Measurements from ENCODE around the gene EMC1.

EMC1 gene

DNA sequence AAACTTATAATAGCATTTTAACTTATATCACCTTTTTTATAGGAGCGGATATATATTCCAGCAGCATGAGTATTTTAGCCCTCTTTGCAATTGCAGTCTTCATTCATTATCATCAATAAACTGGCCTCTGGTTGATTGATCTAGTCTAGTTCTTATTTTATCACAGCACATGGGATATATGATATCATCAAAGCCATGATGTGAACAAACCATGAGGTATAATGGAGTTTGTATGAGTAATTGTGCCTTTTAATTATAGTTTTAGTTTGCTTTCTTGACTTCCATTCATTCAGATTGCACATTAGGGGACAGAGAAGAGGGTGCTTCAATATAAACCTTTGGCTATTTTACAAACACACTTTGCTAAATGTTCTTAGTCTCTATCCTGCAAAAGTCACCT lies 37.7 kb downstream of the EMC1 start:
- DNase-seq: no peak

DNA sequence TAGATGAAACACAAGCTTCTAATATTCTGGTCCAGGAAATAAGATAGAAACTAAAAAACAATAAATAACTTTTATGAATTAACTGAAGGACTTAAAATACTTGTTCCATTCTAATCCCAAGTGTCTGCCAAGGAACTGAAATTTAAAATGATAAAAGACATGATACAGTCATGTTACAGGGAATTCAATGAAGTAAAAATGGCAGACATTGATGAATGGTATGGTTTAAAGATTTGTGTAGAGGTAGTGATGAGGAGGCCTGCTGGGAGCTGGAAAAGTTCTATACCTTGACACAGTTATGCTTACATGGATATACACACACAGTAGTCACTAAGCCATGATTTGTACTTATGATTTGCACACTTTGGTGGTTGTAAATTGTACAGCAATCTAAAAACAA lies 39.2 kb downstream of the EMC1 start:
- no peak for DNase-seq

DNA sequence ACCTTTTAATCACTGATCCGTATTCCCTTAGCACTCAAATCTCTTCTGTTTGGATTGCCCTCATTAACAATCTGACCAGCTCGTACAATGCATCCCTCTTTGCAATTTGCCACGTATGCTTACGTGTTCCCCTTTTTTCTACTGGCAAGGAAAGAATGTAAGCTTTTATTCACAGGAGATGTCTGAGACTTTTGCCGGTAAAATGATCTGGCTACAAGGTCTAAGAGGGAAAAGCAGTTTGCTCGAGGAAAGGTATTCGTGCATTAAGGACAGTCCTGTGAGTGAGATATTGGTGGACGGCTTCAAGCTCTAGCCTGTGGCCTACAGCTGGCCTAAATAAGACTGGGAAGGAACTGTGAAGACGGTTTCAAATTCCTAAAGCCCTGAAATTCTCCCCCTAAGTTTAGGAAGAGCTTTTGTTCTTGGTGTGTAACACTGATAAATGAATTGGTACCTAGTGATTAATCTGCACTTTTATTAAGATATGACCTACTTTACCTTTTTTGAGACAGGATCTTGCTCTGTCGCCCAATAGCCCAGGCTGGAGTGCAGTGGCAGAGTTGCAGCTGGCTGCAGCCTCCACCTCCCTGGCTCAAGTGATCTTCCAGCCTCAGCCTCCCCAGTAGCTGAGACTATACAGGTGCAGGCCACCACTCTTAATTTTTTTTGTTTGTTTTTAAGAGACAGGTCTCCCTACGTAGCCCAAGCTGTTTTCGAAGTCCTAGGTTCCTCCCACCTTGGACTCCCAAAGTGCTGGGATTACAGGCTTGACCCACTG lies 40.4 kb downstream of the EMC1 start:
- DNase-seq: no peak

DNA sequence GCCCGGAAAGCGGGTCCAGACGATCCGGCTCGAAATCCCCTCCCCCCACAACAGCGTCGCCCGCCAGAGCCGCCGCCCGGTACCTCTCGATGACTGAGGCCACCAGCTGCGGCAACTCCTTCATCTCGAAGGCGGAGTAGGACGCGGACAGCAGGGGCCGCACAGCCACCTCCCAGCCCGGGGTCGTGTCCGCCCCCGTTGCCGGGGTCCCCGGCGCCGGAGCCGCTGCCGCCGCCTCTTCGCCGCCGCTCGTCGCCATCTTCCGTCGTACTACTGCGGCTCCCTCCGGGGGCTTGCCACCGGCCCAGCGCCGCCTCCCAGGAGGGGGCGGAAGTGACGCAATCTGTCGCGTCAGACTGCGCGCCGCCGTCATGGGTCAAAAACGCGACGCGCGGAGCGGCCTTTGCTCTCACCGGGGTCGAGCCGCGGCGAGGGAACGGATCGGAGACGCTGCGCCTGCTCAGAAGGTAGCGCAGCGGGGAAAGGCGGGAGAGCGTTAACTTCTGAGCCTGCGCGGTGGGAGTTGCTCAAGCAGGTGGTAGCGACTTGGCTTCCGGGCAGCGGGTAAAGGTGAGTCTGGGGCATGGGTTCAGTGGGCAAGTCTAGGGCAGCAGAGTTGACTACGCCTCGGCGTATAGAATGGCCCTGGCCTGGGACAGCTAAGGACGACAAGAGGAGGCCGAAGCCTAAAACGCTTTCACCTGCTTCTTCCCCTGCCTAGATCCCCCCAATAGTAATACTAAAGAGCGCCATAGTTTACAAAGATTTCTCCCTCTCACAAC lies 41.1 kb downstream of the EMC1 start, which contains the start of gene UBR4:
UBR4 (minus strand) TSS at position 277 of the 782 bp plus-strand sequence; CDS start at position 259, 18 bp downstream.
- DNase-seq: peak; percentile 97

DNA sequence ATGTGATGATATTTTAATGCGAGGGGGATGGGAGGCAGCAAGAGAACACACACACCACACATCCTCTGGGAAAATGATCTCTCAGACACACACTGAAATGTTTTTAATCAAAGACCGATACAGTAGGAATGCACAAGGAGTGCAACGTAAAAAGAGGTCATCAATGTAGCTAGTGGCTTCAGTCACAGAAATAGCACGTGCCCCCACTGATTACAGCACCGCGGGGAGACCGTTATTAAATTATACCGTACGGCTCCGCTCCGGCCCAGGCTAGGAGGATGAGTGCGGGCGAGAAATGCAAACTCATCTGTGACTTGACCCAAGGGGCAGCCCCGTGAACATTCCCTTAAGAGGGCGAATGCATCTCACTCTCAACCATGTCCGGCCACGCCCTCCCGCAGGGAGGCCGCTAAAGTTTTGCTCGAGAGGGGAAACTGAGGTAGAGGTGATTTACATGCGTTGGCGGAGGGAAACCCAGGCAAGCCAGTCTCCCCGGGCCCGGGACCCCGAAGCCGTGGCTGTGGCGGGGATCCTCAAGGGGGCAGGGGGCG lies 41.8 kb downstream of the EMC1 start:
- DNase-seq: no peak

DNA sequence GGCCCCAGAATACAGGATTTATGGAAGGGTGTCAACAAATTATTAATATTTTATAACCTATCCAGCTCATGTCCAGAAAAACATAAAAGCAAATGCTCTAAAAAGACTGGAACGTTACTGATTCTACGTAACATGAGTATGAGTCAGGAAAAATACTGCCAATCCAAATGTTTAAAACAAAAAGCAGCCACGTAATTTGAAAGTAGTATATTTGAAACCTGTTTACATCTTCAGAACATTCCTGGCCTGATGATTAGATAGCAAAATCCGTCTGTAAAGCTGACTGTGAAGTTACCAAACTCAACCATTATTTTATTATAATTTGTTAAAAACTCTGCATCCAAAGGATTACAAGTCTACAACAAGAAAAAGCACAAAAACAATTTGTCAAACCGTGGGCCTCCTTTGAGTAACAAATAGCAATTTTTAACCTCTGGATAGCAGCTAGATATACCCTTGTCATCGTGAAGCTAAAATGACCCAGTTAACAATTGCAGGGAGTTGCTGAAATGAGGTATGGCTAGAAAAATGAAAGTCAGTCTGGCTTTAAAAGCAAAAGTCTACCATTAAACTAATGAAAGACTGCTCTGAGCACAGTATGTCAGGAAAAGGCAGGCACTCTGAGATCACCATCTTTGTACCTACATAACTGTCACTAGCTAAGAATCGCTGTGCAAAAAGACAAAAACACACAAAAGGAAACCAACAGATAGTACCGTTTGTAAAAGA lies 42.5 kb downstream of the EMC1 start:
- DNase-seq: no peak

DNA sequence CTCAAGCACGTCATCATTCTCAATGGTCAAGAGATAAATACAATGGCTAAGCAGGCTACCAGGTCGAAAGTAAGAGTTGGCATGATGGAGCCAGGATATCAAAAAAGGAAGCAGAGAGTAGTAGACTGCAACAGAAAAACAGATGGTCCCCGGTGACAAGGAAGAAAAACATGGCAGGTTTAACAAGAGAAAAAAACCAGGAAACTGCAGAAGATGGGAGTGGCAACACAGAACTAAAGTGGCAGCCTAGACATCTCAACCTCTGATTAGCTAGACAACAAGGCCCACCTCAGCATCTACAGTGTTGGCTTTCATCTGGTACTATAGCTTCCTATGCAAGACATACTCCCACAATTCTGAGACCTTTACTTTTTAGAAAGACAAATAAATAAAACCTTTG lies 44.4 kb downstream of the EMC1 start:
- no peak for DNase-seq

DNA sequence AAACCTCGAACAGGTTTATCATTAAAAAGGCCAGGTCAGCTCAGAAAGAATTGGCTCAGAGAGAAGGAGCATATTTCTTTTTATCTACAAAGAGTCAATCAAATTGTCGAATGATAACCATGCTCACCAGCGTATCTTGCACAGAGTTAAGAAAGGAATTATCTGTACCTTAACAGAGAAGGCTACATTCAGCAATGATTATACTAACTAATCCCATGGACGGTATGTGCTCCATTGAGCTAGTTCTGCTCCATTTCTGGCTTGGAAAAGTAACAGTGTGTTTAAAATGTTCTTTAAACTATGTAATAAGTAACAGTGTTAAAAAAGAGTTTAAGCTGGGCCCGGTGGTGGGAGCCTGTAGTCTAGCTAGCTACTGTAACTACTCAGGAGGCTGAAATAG lies 45.5 kb downstream of the EMC1 start:
- DNase-seq: no peak

DNA sequence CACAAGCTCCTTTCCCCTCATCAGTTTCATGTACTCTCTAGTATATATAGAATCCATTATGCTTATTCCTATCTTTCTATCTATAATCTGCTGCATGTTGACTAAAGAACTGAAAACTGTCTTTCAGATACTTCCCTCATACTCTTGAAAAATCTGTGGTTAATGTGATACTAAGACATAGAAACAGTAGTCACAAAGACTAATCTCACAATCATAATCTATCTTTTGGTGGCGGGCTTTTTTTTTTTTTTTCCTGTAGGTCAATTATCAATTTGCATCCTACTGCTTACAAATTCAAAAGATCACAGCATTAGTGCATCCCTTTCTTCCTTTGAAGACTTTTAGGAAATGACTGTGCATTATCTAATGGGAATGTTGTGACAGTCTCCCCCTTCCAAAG lies 45.9 kb downstream of the EMC1 start:
- no peak for DNase-seq

DNA sequence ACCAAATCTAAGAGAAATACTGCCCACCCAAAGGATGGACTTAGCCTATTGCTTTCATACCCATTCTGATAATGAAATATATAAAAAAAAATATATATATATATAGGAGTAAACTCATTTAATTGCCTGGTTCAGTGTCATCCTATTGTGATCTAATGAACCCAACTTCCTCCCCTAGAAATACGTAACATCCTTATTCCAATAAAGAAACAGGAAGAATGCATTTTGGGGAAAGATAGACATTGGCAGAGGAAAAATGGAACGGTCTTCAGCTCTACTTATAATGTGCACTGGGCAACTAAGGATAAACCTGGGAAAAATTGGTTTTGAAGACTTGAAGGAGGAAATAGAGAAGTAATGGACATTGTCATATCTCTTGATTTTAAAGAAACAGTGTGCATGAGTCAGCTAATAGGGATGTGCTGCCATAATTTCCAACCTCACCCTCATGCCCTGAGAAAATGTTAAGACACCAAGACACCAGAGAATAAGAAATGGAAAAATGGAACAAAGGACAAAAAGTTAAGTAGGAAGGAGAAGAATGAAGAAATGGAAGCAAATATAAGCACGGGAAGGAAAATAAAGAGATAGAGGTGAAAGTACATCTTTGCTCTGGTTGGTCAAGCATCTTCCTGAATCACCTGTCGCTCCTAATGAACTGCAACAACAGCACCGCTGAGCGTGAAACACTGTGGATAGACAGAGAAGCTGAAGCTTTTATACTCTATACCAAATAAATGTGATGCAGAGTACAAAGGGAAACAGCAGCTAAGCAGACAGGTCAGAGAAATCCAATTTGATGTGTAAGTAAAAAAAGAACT lies 46.7 kb downstream of the EMC1 start:
- DNase-seq: no peak

DNA sequence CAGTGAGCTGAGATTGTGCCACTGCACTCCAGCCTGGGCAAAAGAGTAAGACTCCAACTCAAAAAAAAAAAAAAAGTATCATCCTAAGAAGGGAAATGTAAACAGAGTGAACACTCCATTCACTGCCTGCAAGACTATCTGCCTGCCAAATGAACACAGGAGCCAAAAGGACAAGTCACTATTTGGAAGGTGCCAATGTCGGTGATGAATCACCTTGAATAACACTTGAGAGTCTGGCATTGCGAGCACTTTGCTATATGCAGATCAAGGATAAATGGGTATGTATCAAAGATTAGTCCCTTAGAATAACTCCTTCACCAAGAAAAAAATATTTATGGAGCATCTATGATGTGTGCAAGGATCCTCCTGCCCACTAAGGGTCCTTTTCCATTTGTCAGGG lies 47.9 kb downstream of the EMC1 start:
- no peak for DNase-seq

DNA sequence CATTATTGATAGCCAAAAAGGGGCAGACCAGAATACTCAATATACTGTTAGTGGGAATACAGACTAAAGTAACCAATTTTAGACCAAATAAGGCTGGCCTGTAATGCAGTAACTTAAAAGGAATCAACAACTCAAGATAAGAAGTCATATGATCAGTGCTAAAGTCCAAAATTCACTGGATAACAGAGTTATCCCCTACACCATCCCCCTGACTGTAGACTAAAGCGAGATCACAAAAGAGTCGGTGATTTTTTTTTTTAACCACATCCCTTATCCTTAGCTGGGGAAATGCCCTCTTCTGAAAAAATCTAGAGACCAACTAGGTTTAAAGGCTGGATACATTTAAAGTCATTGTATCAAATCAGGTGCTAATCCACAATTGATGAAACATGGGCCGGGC lies 48.9 kb downstream of the EMC1 start:
- no peak for DNase-seq

DNA sequence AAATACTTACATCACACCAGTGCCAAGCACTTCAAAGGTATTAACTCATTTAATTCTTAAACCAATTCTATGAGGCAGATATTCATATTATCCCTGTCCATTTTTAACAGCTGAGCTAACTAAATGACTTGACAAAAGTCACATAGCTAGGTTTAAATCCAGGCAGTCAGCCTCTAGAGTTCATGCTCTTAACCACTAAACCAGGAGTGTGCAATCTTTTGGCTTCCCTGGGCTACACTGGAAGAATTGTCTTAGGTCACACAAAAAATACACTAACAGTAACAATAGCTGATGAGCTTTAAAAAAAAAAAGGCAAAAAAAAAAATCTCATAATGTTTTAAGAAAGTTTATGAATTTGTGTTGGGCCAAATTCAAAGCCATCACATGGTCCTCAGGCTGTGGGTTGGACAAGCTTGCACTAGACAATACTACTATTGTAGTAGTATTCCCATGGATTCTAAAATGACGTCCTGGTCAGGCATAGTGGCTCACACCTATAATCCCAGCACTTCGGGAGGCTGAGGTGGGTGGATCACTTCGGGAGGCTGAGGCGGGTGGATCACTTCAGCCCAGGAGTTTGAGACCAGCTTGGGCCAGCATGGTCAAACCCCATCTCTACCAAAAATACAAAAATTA lies 51.2 kb downstream of the EMC1 start:
- no peak for DNase-seq

DNA sequence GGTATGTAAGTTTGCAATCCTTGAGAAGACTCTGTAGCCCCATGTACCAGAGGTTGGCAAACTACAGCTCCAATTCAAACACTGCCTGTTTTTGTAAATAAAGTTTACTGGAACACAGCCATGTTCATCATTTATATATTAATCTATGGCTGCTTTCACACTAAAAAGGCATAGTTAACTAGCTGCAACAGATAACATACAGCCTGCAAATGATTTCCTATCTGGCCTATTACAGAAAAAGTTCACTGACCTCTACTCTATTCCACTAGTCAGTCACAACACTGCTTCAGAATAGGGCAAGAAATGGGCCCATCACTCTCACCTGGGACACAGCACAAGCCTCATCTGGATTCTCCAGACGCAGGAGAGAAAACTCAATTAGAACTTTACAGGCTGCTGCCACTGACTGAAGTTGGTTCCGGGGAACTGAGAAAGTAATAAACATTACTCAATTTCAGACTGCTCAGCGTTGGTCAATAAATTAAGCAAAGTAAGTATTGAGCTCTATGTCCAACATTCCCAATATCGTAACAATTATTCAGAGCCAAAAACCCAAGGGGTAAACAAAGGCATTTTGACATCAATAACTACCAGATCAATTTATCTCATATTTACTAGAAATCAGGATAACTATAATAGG lies 51.9 kb downstream of the EMC1 start:
- DNase-seq: no peak

DNA sequence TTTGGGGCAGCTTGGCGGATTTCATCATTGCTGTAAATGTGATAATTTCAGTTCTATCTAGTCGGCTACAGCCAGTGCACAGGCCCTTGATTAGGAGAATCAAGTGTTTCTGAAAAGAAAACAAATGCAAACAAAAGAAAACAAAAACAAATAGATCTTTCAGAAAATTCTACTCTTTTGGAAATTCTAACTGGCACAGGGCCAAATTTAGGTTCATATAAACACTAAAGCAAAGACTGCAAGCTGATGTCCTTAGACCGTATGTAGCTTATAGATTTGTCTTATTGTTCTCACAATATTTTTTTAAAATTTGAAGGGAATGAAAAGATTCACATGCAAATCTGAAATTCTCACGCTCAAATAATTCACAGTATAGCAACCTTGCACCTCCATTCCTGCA lies 52.5 kb downstream of the EMC1 start:
- no peak for DNase-seq

DNA sequence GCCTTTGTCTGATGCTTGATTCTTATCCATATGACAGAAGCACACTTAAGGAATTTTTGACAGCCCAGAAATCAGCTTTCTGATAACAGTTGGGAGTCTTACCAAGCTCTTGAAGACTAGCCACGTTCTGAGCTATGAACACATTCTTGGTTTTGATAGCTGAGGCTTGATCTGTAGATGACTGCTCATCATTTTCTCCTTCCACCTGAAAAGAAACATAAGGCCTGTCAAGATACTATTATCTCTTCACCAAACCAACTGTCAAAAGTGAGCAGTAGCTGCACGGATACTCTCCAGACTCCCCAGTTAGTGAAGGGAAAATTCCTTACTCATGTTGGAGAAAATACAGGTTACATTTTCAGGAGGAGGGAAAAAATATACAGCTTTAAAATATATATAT lies 53.5 kb downstream of the EMC1 start:
- DNase-seq: no peak

DNA sequence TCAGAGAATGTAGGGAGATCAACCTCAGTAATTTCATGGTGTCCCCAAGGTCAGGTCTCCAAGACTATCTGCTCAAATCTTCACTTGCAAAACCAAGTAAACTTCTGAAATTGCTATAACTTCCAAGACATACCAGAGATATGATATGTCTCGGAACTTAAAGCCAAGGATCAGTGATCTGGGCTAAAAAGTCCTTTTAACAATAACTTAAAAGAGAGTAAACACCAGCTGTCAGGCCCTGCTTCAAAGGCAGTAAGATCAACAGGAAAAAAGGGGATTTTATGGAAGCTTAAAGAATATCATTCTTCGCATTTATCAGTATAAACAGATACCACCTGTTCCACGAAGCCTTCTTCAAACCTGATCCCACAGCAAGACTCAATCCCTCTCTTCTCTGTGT lies 55.0 kb downstream of the EMC1 start:
- DNase-seq: no peak

DNA sequence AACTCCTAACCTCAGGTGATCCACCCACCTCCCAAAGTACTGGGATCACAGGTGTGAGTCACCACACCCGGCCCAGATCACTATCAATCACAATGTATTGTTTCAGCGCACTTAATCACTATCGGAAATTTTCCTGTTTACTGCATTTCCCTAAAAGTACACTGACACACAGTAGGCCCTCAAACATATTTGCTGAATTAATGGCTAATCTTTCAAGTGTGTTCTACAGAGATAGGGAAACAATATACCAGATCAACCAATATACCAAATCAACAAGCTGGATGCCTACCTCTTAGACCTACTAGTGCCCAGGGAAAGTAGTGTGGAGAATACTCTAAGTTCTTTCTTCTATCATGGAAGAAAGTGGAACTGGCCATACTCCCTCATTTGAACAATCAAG lies 58.3 kb downstream of the EMC1 start:
- no peak for DNase-seq

DNA sequence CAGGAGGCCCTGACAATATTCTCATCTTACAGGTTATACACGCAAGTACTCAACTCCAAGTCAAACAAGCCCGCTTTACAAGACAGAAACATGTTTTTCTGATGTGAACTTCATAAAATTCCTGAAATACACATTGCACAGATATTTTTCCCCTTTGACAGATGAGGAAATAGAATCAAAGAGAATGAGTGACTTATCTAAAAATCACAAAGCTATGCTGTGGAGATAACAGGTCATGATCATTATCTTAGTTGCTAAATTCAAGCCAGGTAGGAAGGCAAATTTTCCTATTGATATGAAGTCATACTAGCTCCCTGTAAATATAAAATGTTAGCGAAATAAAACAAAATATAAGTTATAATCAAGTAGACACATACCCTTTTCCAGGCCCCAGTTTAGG lies 59.5 kb downstream of the EMC1 start:
- no peak for DNase-seq

DNA sequence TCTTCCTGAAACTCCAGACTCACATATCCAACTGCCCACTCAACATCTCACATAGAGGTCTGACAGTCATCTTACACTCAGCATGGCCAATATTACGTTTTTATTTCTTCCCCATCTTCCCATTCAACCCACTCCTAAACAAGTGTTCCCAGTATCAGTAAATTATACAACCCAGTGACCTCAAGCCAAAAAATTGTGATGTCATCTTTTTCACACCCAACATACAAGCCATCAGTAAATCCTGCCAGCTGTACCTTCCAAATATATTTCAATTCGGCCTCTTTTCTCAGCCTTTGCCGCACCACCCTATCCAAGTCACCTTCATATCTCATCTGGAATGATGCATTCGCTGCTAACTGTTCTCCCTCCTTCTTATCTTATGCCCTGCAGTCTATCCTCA lies 60.9 kb downstream of the EMC1 start:
- DNase-seq: no peak

DNA sequence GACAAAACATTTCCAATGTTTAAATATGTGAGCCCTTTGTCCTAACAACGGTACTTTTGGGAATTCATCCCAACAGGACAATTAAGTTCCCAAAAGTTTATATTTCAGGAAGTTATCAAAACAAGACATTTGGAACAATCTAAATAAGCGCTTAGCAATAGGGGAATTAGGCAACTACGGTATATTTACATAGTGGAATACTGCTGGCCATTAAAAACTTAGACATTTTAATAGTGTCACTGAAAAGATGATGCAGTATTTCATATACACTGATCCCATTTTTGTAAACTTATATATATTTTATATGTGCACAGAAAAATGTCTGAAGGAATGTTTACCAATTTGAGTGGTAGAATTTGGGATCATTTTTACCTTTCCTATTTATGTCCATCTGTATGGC lies 62.1 kb downstream of the EMC1 start:
- DNase-seq: no peak

DNA sequence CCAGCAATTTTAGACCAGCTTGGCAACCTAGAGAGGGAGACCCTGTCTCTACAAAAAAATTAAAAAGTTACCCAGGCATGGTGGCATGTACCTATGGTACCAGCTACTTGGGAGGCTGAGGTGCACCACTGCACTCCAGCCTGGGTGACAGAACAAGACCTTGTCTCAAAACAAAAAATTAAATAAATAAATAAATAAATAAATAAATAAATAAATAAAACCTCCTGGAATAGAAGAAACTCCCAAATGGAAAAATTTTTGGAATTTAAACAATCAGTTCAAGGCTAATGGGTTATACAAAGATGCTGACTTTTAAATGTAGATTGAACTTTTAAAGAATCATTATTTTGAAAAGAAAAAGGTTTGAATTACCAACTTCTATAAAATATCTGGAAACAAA lies 63.5 kb downstream of the EMC1 start:
- no peak for DNase-seq
